Astrocyte (in vitro differentiated cells and primary cell): ENCODE results near the gene PLCB4. TPM values are rescaled to one million over a fixed set of nuclear protein-coding genes. Genes with fewer than 3 reads are reported as not detected.

Experiments used
- DNase-seq: peaks from one replicate; pipeline ENCODE4 v3.0.0-alpha.2; 2010; ENCODE audit warnings: low read depth
- FAIRE-seq: peaks from 2 replicates; lab custom pipeline; 2011; peaks lifted over from hg19 to GRCh38; lab: Jason Lieb, UNC
- H2AFZ ChIP-seq: 2 replicates; pipeline ENCODE4 v1.6.0; 2012; ENCODE audit warnings: low read depth, low read length, inconsistent platforms
- H3K27ac ChIP-seq: 2 replicates; pipeline ENCODE4 v1.5.1; 2011; ENCODE audit warnings: low read depth, low read length, inconsistent platforms
- H3K27me3 ChIP-seq: 2 replicates; pipeline ENCODE4 v1.6.0; 2011; ENCODE audit warnings: low read length, inconsistent platforms; ENCODE audit not compliant: insufficient read depth
- H3K36me3 ChIP-seq: 2 replicates; pipeline ENCODE4 v1.5.1; 2011; ENCODE audit warnings: low read length, inconsistent platforms; ENCODE audit not compliant: insufficient read depth
- H3K4me1 ChIP-seq: 2 replicates; pipeline ENCODE4 v1.5.1; 2011; ENCODE audit warnings: low read length, inconsistent platforms; ENCODE audit not compliant: insufficient read depth
- H3K4me2 ChIP-seq: 2 replicates; pipeline ENCODE4 v1.6.0; 2012; ENCODE audit warnings: low read length, inconsistent platforms
- H3K4me3 ChIP-seq: 2 replicates; pipeline ENCODE4 v1.5.1; 2011; ENCODE audit warnings: low read depth, mild to moderate bottlenecking, low read length, inconsistent platforms; ENCODE audit not compliant: insufficient read depth
- H3K79me2 ChIP-seq: 2 replicates; pipeline ENCODE4 v1.6.0; 2012; ENCODE audit warnings: mild to moderate bottlenecking, low read length, inconsistent platforms; ENCODE audit not compliant: insufficient read depth
- H3K9ac ChIP-seq: 2 replicates; pipeline ENCODE4 v1.6.0; 2012; ENCODE audit warnings: mild to moderate bottlenecking, low read length, inconsistent platforms
- H3K9me3 ChIP-seq: 2 replicates; pipeline ENCODE4 v1.5.1; 2012; ENCODE audit warnings: low read depth, mild to moderate bottlenecking, low read length, inconsistent platforms; ENCODE audit not compliant: insufficient read depth
- H4K20me1 ChIP-seq: 2 replicates; pipeline ENCODE4 v1.6.0; 2012; ENCODE audit warnings: low read length, inconsistent platforms; ENCODE audit not compliant: insufficient read depth
- H3K27ac Mint-ChIP-seq: one replicate; pipeline ENCODE4 v1.8.0; 2021; ENCODE audit warnings: mild to moderate bottlenecking, mixed read lengths; ENCODE audit not compliant: unreplicated experiment
- H3K27me3 Mint-ChIP-seq: one replicate; pipeline ENCODE4 v1.8.0; 2021; ENCODE audit warnings: low read depth, mixed read lengths; ENCODE audit not compliant: unreplicated experiment
- H3K36me3 Mint-ChIP-seq: one replicate; pipeline ENCODE4 v1.8.0; 2021; ENCODE audit warnings: low read depth, mixed read lengths; ENCODE audit not compliant: unreplicated experiment
- H3K4me1 Mint-ChIP-seq: one replicate; pipeline ENCODE4 v1.8.0; 2021; ENCODE audit warnings: low read depth, mixed read lengths; ENCODE audit not compliant: unreplicated experiment
- H3K4me3 Mint-ChIP-seq: one replicate; pipeline ENCODE4 v1.8.0; 2021; ENCODE audit warnings: mild to moderate bottlenecking, moderate library complexity, mixed read lengths; ENCODE audit not compliant: unreplicated experiment
- H3K9me3 Mint-ChIP-seq: one replicate; pipeline ENCODE4 v1.8.0; 2021; ENCODE audit warnings: mild to moderate bottlenecking, mixed read lengths; ENCODE audit not compliant: unreplicated experiment
- CTCF ChIP-seq: IDR thresholded peaks from 2 replicates; pipeline ENCODE4 v1.5.1; 2011; ENCODE audit warnings: low read depth, mild to moderate bottlenecking, inconsistent platforms, low read length, moderate library complexity; ENCODE audit not compliant: insufficient read depth
- EZH2 ChIP-seq: IDR thresholded peaks from 2 replicates; pipeline ENCODE4 v1.6.1; 2012; ENCODE audit warnings: mild to moderate bottlenecking, low read length, inconsistent platforms; ENCODE audit not compliant: insufficient read depth
- total RNA-seq: library from RNA; stranded (reverse); gene quantifications from 2 replicates; pipeline ENCODE4 v1.2.1, GENCODE V29; 2021

PLCB4 gene
- total RNA-seq, 1 donor from 2014 or later = 58.2 TPM

GRCh38 chr20:9253006-9253539, 184.2 kb downstream of the PLCB4 start:
- Histone ChIP-seq H2AFZ (no peak overlapping the region), H3K4me3 (no peak overlapping the region), H3K36me3 (no peaks in the 10 kb centered on the region), H3K27me3 (no peaks in the 10 kb centered on the region), H3K4me1 (no peaks in the 10 kb centered on the region), H3K4me2 (no peak overlapping the region), H3K9ac (no peak overlapping the region), H3K27ac (no peak overlapping the region), H3K9me3 (no peaks in the 10 kb centered on the region), H3K79me2 (no peaks in the 10 kb centered on the region), H4K20me1 (no peaks in the 10 kb centered on the region)
- Mint-ChIP-seq H3K27me3 (no peaks in the 10 kb centered on the region), H3K27ac (peak overlapping the region; percentile 73), H3K4me1 (no peaks in the 10 kb centered on the region), H3K4me3 (no peak overlapping the region), H3K36me3 (no peaks in the 10 kb centered on the region), H3K9me3 (no peaks in the 10 kb centered on the region)
- TF ChIP-seq EZH2 (no peak), CTCF (no peak)
- FAIRE-seq (no peak), DNase-seq (no peak)

GRCh38 chr20:9255171-9255570, 186.3 kb downstream of the PLCB4 start:
- DNase-seq (no peak), FAIRE-seq (no peak)
- no peaks in the 10 kb centered on the region for H3K9me3 ChIP-seq
- no peaks in the 10 kb centered on the region for H3K36me3 Mint-ChIP-seq
- H3K9me3 Mint-ChIP-seq = no peaks in the 10 kb centered on the region
- H3K36me3 ChIP-seq = no peaks in the 10 kb centered on the region
- H2AFZ ChIP-seq = no peak overlapping the region
- no peaks in the 10 kb centered on the region for H3K27me3 Mint-ChIP-seq
- H3K27ac ChIP-seq = no peak overlapping the region
- H4K20me1 ChIP-seq = no peaks in the 10 kb centered on the region
- peaks cover 5% of the 10 kb centered on the region for H3K4me1 Mint-ChIP-seq
- H3K4me2 ChIP-seq = no peak overlapping the region
- H3K4me3 Mint-ChIP-seq = no peak overlapping the region
- H3K9ac ChIP-seq = no peak overlapping the region
- no peak overlapping the region for H3K27ac Mint-ChIP-seq
- no peak overlapping the region for H3K4me3 ChIP-seq
- no peaks in the 10 kb centered on the region for H3K79me2 ChIP-seq
- no peak for TF ChIP-seq EZH2
- no peak for TF ChIP-seq CTCF
- H3K4me1 ChIP-seq = no peaks in the 10 kb centered on the region
- H3K27me3 ChIP-seq = no peaks in the 10 kb centered on the region

GRCh38 chr20:9256393-9256792, 187.5 kb downstream of the PLCB4 start:
- Histone ChIP-seq H3K4me1 (no peaks in the 10 kb centered on the region), H2AFZ (no peak overlapping the region), H3K27ac (no peak overlapping the region), H3K4me2 (no peak overlapping the region), H3K9me3 (no peaks in the 10 kb centered on the region), H3K36me3 (no peaks in the 10 kb centered on the region), H3K4me3 (no peak overlapping the region), H3K27me3 (no peaks in the 10 kb centered on the region), H3K9ac (no peak overlapping the region), H3K79me2 (no peaks in the 10 kb centered on the region), H4K20me1 (no peaks in the 10 kb centered on the region)
- Mint-ChIP-seq H3K4me1 (peaks cover 5% of the 10 kb centered on the region), H3K36me3 (no peaks in the 10 kb centered on the region), H3K4me3 (no peak overlapping the region), H3K27me3 (no peaks in the 10 kb centered on the region), H3K27ac (no peak overlapping the region), H3K9me3 (no peaks in the 10 kb centered on the region)
- DNase-seq (no peak), FAIRE-seq (no peak)
- TF ChIP-seq CTCF (no peak), EZH2 (no peak)
